GM18505 (cell line): ENCODE results near the gene DPRX.

Experiments
- ATAC-seq: cut with Tn5 transposase; IDR thresholded peaks from one replicate; pipeline ENCODE4 v1.9.1; 2021; ENCODE audit not compliant: unreplicated experiment
- POLR2A ChIP-seq: IDR thresholded peaks from 4 replicates; pipeline ENCODE4 v1.6.1; 2011; ENCODE audit warnings: borderline replicate concordance; ENCODE audit not compliant: insufficient read depth, insufficient read length; ENCODE audit errors: extremely low read depth

Gene DPRX, protein sequence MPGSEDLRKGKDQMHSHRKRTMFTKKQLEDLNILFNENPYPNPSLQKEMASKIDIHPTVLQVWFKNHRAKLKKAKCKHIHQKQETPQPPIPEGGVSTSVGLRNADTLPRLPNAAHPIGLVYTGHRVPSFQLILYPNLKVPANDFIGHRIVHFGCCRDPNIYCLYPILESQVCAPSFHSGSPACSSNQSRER

DNA sequence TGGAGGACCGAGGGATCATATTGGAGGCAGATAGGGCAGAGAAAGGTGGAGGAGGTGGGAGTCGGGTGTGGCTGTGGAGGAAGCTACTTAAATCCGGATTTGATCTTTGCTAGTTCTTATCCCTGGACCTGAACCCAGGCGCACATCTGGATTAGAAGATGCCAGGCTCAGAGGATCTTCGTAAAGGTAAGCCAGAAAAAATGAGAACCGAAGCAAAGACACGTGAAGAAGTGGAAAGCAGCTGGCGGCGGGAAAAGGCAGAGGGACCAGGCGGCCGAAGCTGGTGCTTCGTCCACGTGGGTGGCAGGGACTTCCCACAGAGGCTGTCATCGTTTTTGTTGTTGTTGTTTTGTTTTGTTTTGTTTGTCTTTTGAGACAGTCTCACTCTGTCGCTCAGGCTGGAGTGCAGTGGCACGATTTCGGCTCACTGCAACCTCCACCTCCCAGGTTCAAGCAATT is at the start of gene DPRX:
DPRX (plus strand) TSS at position 51 of the 459 bp plus-strand sequence; CDS start at position 159, 108 bp downstream.
- TF ChIP-seq POLR2A = no peak
- ATAC-seq = no peak

GRCh38 chr19:53583181-53583580 is 48.6 kb upstream of the DPRX start:
- no peak for TF ChIP-seq POLR2A
- ATAC-seq = no peak

- no peak for TF ChIP-seq POLR2A
- ATAC-seq = no peak
Observed at GRCh38 chr19:53586277-53586691, 45.5 kb upstream of the DPRX start.

DNA sequence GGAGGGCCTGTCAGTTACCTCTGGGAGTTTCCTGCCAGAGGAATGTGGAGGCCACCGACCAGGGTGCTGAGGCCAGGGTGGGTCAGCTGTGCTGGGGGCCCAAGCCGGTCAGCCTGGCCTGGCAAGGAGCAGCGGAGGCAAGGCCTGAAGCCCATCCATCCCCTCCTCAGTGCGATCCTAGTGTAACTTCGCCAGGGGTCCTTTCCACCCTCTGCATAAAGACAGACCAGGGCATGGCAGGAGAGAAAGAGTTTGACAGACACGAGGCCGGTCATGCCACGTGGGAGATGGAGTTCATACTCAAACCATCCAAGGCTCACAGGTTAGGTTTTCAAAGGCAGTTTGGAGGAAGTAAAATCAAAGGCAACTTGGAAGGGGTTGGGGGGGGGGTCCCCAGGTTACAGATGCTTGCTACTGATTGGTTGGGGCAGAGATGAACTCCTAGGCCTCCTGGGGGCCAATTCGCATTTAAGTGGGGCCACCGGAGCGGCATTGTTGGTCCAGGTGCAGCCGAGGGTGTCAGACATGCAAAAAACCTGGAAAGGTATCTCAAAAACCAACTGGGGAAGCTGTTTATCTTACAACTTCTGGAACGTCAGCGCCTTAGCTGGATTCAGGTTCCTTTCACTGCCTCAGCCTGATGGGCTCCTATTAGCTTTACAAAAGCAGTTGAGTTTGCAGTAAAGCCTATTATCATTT is 36.8 kb upstream of the DPRX start:
- TF ChIP-seq POLR2A = no peak
- ATAC-seq = no peak

- no peak for TF ChIP-seq POLR2A
- no peak for ATAC-seq
Observed at GRCh38 chr19:53595510-53595867, 36.3 kb upstream of the DPRX start.

GRCh38 chr19:53596056-53596455 is 35.7 kb upstream of the DPRX start:
- ATAC-seq = no peak
- TF ChIP-seq POLR2A = no peak

GRCh38 chr19:53597023-53597422 is 34.8 kb upstream of the DPRX start:
- ATAC-seq = no peak
- TF ChIP-seq POLR2A = no peak

- ATAC-seq = no peak
- TF ChIP-seq POLR2A = no peak
Observed at GRCh38 chr19:53598361-53598760, 33.4 kb upstream of the DPRX start.

DNA sequence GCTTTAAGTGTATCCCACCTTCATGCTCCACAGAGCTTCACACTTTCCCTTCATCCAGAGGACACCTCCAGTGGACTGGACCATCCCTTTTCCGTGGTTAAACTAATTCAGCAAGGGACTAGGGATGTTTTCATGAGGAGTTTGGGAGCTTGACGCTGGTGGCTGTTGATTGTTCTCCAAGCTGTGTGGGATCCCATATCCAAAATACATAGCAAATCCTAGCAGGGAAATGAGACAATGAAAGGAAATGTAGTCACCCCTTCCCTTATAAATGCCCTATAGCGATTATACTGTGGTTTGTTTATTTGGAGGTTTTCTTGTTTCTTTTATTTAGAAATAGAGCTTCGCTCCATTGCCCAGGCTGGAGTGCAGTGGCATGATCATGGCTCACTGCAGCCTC is 31.6 kb upstream of the DPRX start:
- TF ChIP-seq POLR2A = no peak
- ATAC-seq = no peak

GRCh38 chr19:53606031-53606430 is 25.8 kb upstream of the DPRX start:
- no peak for ATAC-seq

GRCh38 chr19:53608381-53608780 is 23.4 kb upstream of the DPRX start:
- no peak for ATAC-seq
- no peak for TF ChIP-seq POLR2A

More at GRCh38 chr19:53606031-53606430, 25.8 kb upstream of the DPRX start:
- TF ChIP-seq POLR2A = no peak

- no peak for TF ChIP-seq POLR2A
- ATAC-seq = no peak
Observed at GRCh38 chr19:53612762-53613526, 18.9 kb upstream of the DPRX start.

DNA sequence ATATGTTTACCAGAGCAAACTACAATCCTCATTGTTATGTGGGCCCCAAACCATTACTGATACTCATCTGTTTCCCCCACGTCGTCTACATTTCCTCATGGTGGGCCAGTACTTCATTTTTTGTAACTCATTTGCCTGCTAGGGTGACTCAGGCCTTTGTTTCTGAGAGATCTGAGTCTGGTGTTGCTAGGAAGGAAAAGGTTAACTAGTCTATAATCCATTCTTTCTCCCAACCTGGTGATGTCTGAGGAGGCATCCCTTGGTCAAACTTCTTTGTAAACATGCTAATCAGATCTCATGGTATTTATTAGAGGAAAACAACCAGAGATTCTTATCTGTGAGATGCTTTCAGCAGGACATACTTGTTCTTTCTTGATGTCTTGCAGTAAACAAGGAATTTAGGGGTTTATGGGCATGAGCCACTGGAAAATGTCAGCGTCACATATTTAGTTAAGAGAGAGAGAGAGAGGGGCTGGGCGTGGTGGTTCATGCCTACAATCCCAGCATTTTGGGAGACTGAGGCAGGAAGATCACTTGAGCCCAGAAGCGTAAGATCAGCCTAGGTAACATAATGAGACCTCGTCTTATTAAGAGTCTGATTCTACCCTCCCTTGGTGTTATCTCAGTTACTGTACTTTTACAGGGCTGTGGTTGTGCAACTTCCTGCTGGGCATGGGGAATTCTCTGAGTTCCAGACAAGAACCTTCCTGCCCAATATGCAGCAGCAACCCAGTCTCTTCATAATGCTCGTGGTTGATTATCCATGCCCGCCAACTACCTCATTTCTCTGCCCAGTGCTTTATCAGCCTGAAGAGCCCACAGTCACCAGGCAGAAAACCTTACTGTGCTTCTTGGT is 9.7 kb upstream of the DPRX start:
- no peak for ATAC-seq
- no peak for TF ChIP-seq POLR2A

DNA sequence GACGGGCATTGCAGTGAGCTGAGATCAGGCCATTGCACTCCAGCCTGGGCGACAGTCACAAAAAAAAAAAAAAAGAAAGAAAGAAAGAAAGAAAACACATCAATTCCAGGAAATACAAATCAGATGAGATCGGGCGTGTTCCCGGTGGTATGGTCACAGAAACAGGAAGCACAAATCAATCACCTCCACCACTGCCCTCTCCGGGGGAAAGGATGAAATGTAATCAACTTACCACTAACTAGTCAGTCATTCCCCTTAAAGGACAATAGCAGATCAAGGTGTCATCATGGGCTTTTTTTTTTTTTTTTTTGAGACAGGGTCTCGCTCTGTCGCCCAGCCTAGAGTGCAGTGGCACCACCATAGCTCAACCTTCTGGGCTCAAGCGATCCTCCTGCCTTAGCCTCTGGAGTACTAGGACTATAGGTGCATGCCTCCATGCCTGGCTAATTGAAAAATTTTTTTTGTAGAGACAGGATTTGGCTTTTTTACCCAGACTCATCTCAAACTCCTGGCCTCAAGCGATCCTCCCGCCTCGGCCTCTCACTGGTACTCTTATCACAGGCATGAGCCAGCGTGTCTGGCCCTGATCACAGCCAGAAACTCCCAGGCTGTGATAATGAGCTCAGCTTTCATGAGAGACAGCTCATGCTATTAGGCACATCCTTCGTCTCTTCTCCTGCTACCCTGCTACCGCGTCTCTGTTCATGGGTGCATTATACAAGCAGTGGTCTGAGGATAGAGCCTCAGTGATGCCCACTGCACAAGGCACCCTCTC is 6.8 kb upstream of the DPRX start:
- no peak for ATAC-seq
- TF ChIP-seq POLR2A = no peak
